WTC11 (cell line): ENCODE measurements around the gene CALN1. TPM values are rescaled to one million over a fixed set of nuclear protein-coding genes. Genes with fewer than 3 reads are reported as not detected.
A peak's percentile ranks its signal among the peaks of the same experiment; 100 is the strongest.

ENCODE experiments used
- ATAC-seq: fragments of 200-7000 bp; cut with Tn5 transposase; 2 replicates; pipeline ENCODE4 v1.10.0; 2021; ENCODE audit warnings: mild to moderate bottlenecking, moderate library complexity
- CTCF ChIA-PET: fragments of 300-600 bp; sonication (Branson Sonifier 250); formaldehyde crosslinking; loops from one replicate; lab custom pipeline; 2021; ENCODE audit warnings: antibody characterized with exemption; lab: Charles Lee
- POLR2A ChIA-PET: fragments of 350-600 bp; sonication (Branson Sonifier 250); formaldehyde crosslinking; loops from one replicate; lab custom pipeline; 2021; ENCODE audit warnings: antibody characterized with exemption; lab: Charles Lee
- DNase-seq: peaks from one replicate; pipeline ENCODE4 v3.0.0; 2021; ENCODE audit warnings: low spot score
- H3K27ac Mint-ChIP-seq: 2 replicates; pipeline ENCODE4 v1.8.0; 2021; ENCODE audit warnings: mixed read lengths
- H3K27me3 Mint-ChIP-seq: 2 replicates; pipeline ENCODE4 v1.8.0; 2021; ENCODE audit warnings: low read depth, mild to moderate bottlenecking, moderate library complexity, mixed read lengths
- H3K36me3 Mint-ChIP-seq: 2 replicates; pipeline ENCODE4 v1.8.0; 2021; ENCODE audit warnings: mixed read lengths
- H3K4me1 Mint-ChIP-seq: 2 replicates; pipeline ENCODE4 v1.8.0; 2022; ENCODE audit warnings: mixed read lengths
- H3K4me3 Mint-ChIP-seq: 2 replicates; pipeline ENCODE4 v1.8.0; 2021; ENCODE audit warnings: mild to moderate bottlenecking, moderate library complexity, mixed read lengths
- H3K9me3 Mint-ChIP-seq: 2 replicates; pipeline ENCODE4 v1.8.0; 2021; ENCODE audit warnings: mixed read lengths
- ARID4B ChIP-seq: sonication (generic); formaldehyde crosslinking; IDR thresholded peaks from 2 replicates; pipeline ENCODE4 v1.8.0; 2023; ENCODE audit warnings: missing genetic modification reagents, mild to moderate bottlenecking, borderline replicate concordance
- ATF1 ChIP-seq: sonication (generic); formaldehyde crosslinking; IDR thresholded peaks from 2 replicates; pipeline ENCODE4 v1.8.1; 2023; ENCODE audit warnings: mild to moderate bottlenecking, moderate library complexity, missing genetic modification reagents
- CREB1 ChIP-seq: sonication (generic); formaldehyde crosslinking; IDR thresholded peaks from 2 replicates; pipeline ENCODE4 v1.8.0; 2023; ENCODE audit warnings: mild to moderate bottlenecking, missing genetic modification reagents
- CTCF ChIP-seq: fragments of 200-600 bp; IDR thresholded peaks from 2 replicates; pipeline ENCODE4 v1.8.0; 2022; ENCODE audit warnings: antibody characterized with exemption
- ESRRA ChIP-seq: sonication (generic); formaldehyde crosslinking; IDR thresholded peaks from 2 replicates; pipeline ENCODE4 v1.8.1; 2022; ENCODE audit warnings: mild to moderate bottlenecking, missing genetic modification reagents, borderline replicate concordance
- ETV6 ChIP-seq: sonication (generic); formaldehyde crosslinking; IDR thresholded peaks from 2 replicates; pipeline ENCODE4 v1.8.1; 2022; ENCODE audit warnings: mild to moderate bottlenecking, missing genetic modification reagents
- GTF2I ChIP-seq: fragments of 250-450 bp; sonication (Bioruptor Pico); conservative IDR thresholded peaks from 2 replicates; pipeline ENCODE4 v1.4.0; 2021; ENCODE audit warnings: mild to moderate bottlenecking
- JAZF1 ChIP-seq: fragments of 250-450 bp; sonication (Bioruptor Pico); IDR thresholded peaks from 2 replicates; pipeline ENCODE4 v1.9.0; 2021; ENCODE audit warnings: moderate library complexity, mild to moderate bottlenecking, inconsistent platforms
- NFATC4 ChIP-seq: fragments of 250-450 bp; sonication (Bioruptor Pico); IDR thresholded peaks from 2 replicates; pipeline ENCODE4 v1.9.0; 2021; ENCODE audit warnings: mild to moderate bottlenecking
- NFE2L1 ChIP-seq: sonication (generic); formaldehyde crosslinking; IDR thresholded peaks from 2 replicates; pipeline ENCODE4 v1.8.1; 2023; ENCODE audit warnings: missing genetic modification reagents
- OVOL2 ChIP-seq: fragments of 250-450 bp; sonication (Bioruptor Pico); IDR thresholded peaks from 2 replicates; pipeline ENCODE4 v1.9.0; 2021; ENCODE audit warnings: mild to moderate bottlenecking, borderline replicate concordance
- SMAD4 ChIP-seq: sonication (generic); formaldehyde crosslinking; IDR thresholded peaks from 2 replicates; pipeline ENCODE4 v1.8.0; 2022; ENCODE audit warnings: mild to moderate bottlenecking, missing genetic modification reagents
- TEAD1 ChIP-seq: sonication (generic); formaldehyde crosslinking; IDR thresholded peaks from 2 replicates; pipeline ENCODE4 v1.8.0; 2022; ENCODE audit warnings: mild to moderate bottlenecking, missing genetic modification reagents
- USF2 ChIP-seq: sonication (generic); formaldehyde crosslinking; IDR thresholded peaks from 2 replicates; pipeline ENCODE4 v1.8.1; 2023; ENCODE audit warnings: mild to moderate bottlenecking, missing genetic modification reagents, moderate library complexity
- ZNF121 ChIP-seq: sonication (generic); formaldehyde crosslinking; IDR thresholded peaks from 2 replicates; pipeline ENCODE4 v1.8.0; 2023; ENCODE audit warnings: missing genetic modification reagents
- ZNF396 ChIP-seq: fragments of 250-450 bp; sonication (Bioruptor Pico); IDR thresholded peaks from 2 replicates; pipeline ENCODE4 v1.8.0; 2021; ENCODE audit warnings: mild to moderate bottlenecking, moderate library complexity, borderline replicate concordance
- ZNF416 ChIP-seq: fragments of 250-450 bp; sonication (Bioruptor Pico); IDR thresholded peaks from 2 replicates; pipeline ENCODE4 v1.9.0; 2021; ENCODE audit warnings: mild to moderate bottlenecking, inconsistent platforms
- total RNA-seq: library from RNA; stranded (reverse); gene quantifications from 3 replicates; pipeline ENCODE4 v1.2.3, GENCODE V29; 2021
- TF ChIP-seq, protein P1 (sequence below): sonication (generic); formaldehyde crosslinking; IDR thresholded peaks from 2 replicates; pipeline ENCODE4 v1.8.1; 2023; ENCODE audit warnings: mild to moderate bottlenecking, missing genetic modification reagents, borderline replicate concordance
- TF ChIP-seq, protein P2 (sequence below): fragments of 250-450 bp; sonication (Bioruptor Pico); IDR thresholded peaks from 2 replicates; pipeline ENCODE4 v1.8.0; 2021; ENCODE audit warnings: mild to moderate bottlenecking
- TF ChIP-seq, protein P3 (sequence below): sonication (generic); formaldehyde crosslinking; IDR thresholded peaks from 2 replicates; pipeline ENCODE4 v1.8.1; 2023; ENCODE audit warnings: mild to moderate bottlenecking, missing genetic modification reagents, moderate library complexity

The CALN1 gene
- total RNA-seq, 1 experiment from 2014 or later: 10.5 TPM

- ATAC-seq (no peak), DNase-seq (no peak)
- Mint-ChIP-seq H3K27me3 (no peaks in the 10 kb centered on the region), H3K36me3 (peaks cover 22% of the 10 kb centered on the region), H3K27ac (no peak overlapping the region), H3K4me1 (no peaks in the 10 kb centered on the region), H3K4me3 (no peak overlapping the region), H3K9me3 (peaks cover 36% of the 10 kb centered on the region)
- TF ChIP-seq SMAD4 (CRISPR knock-in tag) (no peak), USF2 (no peak), GTF2I (CRISPR knock-in tag) (no peak), CREB1 (CRISPR knock-in tag) (no peak), JAZF1 (CRISPR knock-in tag) (no peak)
- TF ChIP-seq, protein P1, sequence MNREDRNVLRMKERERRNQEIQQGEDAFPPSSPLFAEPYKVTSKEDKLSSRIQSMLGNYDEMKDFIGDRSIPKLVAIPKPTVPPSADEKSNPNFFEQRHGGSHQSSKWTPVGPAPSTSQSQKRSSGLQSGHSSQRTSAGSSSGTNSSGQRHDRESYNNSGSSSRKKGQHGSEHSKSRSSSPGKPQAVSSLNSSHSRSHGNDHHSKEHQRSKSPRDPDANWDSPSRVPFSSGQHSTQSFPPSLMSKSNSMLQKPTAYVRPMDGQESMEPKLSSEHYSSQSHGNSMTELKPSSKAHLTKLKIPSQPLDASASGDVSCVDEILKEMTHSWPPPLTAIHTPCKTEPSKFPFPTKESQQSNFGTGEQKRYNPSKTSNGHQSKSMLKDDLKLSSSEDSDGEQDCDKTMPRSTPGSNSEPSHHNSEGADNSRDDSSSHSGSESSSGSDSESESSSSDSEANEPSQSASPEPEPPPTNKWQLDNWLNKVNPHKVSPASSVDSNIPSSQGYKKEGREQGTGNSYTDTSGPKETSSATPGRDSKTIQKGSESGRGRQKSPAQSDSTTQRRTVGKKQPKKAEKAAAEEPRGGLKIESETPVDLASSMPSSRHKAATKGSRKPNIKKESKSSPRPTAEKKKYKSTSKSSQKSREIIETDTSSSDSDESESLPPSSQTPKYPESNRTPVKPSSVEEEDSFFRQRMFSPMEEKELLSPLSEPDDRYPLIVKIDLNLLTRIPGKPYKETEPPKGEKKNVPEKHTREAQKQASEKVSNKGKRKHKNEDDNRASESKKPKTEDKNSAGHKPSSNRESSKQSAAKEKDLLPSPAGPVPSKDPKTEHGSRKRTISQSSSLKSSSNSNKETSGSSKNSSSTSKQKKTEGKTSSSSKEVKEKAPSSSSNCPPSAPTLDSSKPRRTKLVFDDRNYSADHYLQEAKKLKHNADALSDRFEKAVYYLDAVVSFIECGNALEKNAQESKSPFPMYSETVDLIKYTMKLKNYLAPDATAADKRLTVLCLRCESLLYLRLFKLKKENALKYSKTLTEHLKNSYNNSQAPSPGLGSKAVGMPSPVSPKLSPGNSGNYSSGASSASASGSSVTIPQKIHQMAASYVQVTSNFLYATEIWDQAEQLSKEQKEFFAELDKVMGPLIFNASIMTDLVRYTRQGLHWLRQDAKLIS (CRISPR knock-in tag): no peak
- ChIA-PET POLR2A (no interaction called here), CTCF (no interaction called here)
Observed at GRCh38 chr7:72163271-72163670, 248.9 kb downstream of the CALN1 start.

GRCh38 chr7:72161534-72161933 lies 250.6 kb downstream of the CALN1 start:
- TF ChIP-seq ESRRA (CRISPR knock-in tag) (no peak), CTCF (peak; percentile 66)
- TF ChIP-seq, all 79 proteins: peak for 1
- ChIA-PET CTCF (interaction anchor here (0.6 to 1.8 kb wide), 45 partner anchors 9 to 1180 kb away, joined by 3 to 24 read pairs (median 4); no protein-coding TSS in a partner anchor), POLR2A (no interaction called here)
- ATAC-seq (peak; percentile 59), DNase-seq (peak; percentile 74)
- Mint-ChIP-seq H3K27ac (no peak overlapping the region), H3K27me3 (no peaks in the 10 kb centered on the region), H3K36me3 (peaks cover 22% of the 10 kb centered on the region), H3K4me3 (no peak overlapping the region), H3K4me1 (no peaks in the 10 kb centered on the region), H3K9me3 (peaks cover 36% of the 10 kb centered on the region)

GRCh38 chr7:72159911-72160310 lies 252.2 kb downstream of the CALN1 start:
- Mint-ChIP-seq H3K36me3 (peaks cover 22% of the 10 kb centered on the region), H3K27me3 (no peaks in the 10 kb centered on the region), H3K4me1 (no peaks in the 10 kb centered on the region), H3K27ac (no peak overlapping the region), H3K4me3 (no peak overlapping the region), H3K9me3 (peaks cover 28% of the 10 kb centered on the region)
- ATAC-seq (no peak), DNase-seq (no peak)
- POLR2A ChIA-PET: no interaction called here
- CTCF ChIA-PET: interaction anchor here (1.6 kb wide), 1 partner anchor 145 kb away, joined by 4 read pairs; no protein-coding TSS in a partner anchor
- TF ChIP-seq NFE2L1 (CRISPR knock-in tag) (no peak), ETV6 (CRISPR knock-in tag) (no peak), ZNF416 (CRISPR knock-in tag) (no peak), ZNF121 (CRISPR knock-in tag) (no peak), TEAD1 (CRISPR knock-in tag) (no peak), ARID4B (no peak), ATF1 (CRISPR knock-in tag) (no peak), NFATC4 (no peak), OVOL2 (CRISPR knock-in tag) (no peak), ZNF396 (no peak)
- TF ChIP-seq, protein P2, sequence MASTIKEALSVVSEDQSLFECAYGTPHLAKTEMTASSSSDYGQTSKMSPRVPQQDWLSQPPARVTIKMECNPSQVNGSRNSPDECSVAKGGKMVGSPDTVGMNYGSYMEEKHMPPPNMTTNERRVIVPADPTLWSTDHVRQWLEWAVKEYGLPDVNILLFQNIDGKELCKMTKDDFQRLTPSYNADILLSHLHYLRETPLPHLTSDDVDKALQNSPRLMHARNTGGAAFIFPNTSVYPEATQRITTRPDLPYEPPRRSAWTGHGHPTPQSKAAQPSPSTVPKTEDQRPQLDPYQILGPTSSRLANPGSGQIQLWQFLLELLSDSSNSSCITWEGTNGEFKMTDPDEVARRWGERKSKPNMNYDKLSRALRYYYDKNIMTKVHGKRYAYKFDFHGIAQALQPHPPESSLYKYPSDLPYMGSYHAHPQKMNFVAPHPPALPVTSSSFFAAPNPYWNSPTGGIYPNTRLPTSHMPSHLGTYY (CRISPR knock-in tag): no peak
- TF ChIP-seq, protein P3, sequence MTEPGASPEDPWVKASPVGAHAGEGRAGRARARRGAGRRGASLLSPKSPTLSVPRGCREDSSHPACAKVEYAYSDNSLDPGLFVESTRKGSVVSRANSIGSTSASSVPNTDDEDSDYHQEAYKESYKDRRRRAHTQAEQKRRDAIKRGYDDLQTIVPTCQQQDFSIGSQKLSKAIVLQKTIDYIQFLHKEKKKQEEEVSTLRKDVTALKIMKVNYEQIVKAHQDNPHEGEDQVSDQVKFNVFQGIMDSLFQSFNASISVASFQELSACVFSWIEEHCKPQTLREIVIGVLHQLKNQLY (CRISPR knock-in tag): no peak
